ENCODE data around the gene CPSF7.

The CPSF7 gene

GRCh38 chr11:61353131-61354067 lies 76.4 kb downstream of the CPSF7 start:
- no peak for DNase-seq

Data from activated CD4-positive, alpha-beta T cell treated with anti-CD3 and anti-CD28 coated beads for 48 hours (primary cell).